Activated T-cell treated with anti-CD3 and anti-CD28 coated beads for 24 hours (primary cell): ENCODE measurements around the gene SIGLEC11.
"Not testable (repeated sequence)": the region's sequence is repeated elsewhere in the genome, so short reads cannot be mapped to it uniquely, and the experiment has no call there.

Source experiments
- DNase-seq: peaks from one replicate; pipeline ENCODE4 v3.0.0-alpha.2; 2020; ENCODE audit warnings: low read depth

SIGLEC11 gene

GRCh38 chr19:49981603-49982593 lies 20.9 kb upstream of the SIGLEC11 start:
- no peak for DNase-seq

GRCh38 chr19:49978324-49978723 lies 17.4 kb upstream of the SIGLEC11 start:
- DNase-seq: no peak

- DNase-seq: no peak
These were observed 16.9 kb upstream of the SIGLEC11 start for GRCh38 chr19:49977881-49978280.

- DNase-seq: no peak
These were observed 16.1 kb upstream of the SIGLEC11 start for GRCh38 chr19:49977076-49977475.

GRCh38 chr19:49976496-49976895 lies 15.5 kb upstream of the SIGLEC11 start:
- no peak for DNase-seq

- no peak for DNase-seq
These were observed 14.1 kb upstream of the SIGLEC11 start for GRCh38 chr19:49975051-49975450.

GRCh38 chr19:49973987-49974386 lies 13.0 kb upstream of the SIGLEC11 start:
- no peak for DNase-seq

- DNase-seq: no peak
These were observed 11.9 kb upstream of the SIGLEC11 start for GRCh38 chr19:49972841-49973240.

GRCh38 chr19:49971991-49972411 lies 11.0 kb upstream of the SIGLEC11 start:
- DNase-seq: no peak

- DNase-seq: not testable (repeated sequence)
These were observed 8.4 kb upstream of the SIGLEC11 start for GRCh38 chr19:49969355-49969754.

- no peak for DNase-seq
These were observed 7.4 kb upstream of the SIGLEC11 start for GRCh38 chr19:49968279-49968922.

- not testable (repeated sequence) for DNase-seq
These were observed 1.1 kb downstream of the SIGLEC11 start for GRCh38 chr19:49959892-49960291.

GRCh38 chr19:49958596-49958995 lies 2.4 kb downstream of the SIGLEC11 start:
- not testable (repeated sequence) for DNase-seq

- not testable (repeated sequence) for DNase-seq
These were observed 2.8 kb downstream of the SIGLEC11 start for GRCh38 chr19:49958144-49958543.

GRCh38 chr19:49957262-49957915 lies 3.6 kb downstream of the SIGLEC11 start:
- DNase-seq: no peak

GRCh38 chr19:49956115-49956495 lies 4.9 kb downstream of the SIGLEC11 start:
- no peak for DNase-seq

GRCh38 chr19:49954933-49955332 lies 6.0 kb downstream of the SIGLEC11 start:
- no peak for DNase-seq

- no peak for DNase-seq
These were observed 6.7 kb downstream of the SIGLEC11 start for GRCh38 chr19:49954092-49954829.

- DNase-seq: no peak
These were observed 7.6 kb downstream of the SIGLEC11 start for GRCh38 chr19:49953416-49953815.

- no peak for DNase-seq
These were observed 8.1 kb downstream of the SIGLEC11 start for GRCh38 chr19:49952906-49953305.

GRCh38 chr19:49952479-49952836 lies 8.5 kb downstream of the SIGLEC11 start:
- DNase-seq: no peak
